Astrocyte (in vitro differentiated cells and primary cell): ENCODE measurements around the gene TYROBP. TPM values are rescaled to one million over a fixed set of nuclear protein-coding genes. Genes with fewer than 3 reads are reported as not detected.

Experiments
- DNase-seq: peaks from one replicate; pipeline ENCODE4 v3.0.0-alpha.2; 2010; ENCODE audit warnings: low read depth
- FAIRE-seq: peaks from 2 replicates; lab custom pipeline; 2011; peaks lifted over from hg19 to GRCh38; lab: Jason Lieb, UNC
- H2AFZ ChIP-seq: 2 replicates; pipeline ENCODE4 v1.6.0; 2012; ENCODE audit warnings: low read depth, low read length, inconsistent platforms
- H3K27ac ChIP-seq: 2 replicates; pipeline ENCODE4 v1.5.1; 2011; ENCODE audit warnings: low read depth, low read length, inconsistent platforms
- H3K27me3 ChIP-seq: 2 replicates; pipeline ENCODE4 v1.6.0; 2011; ENCODE audit warnings: low read length, inconsistent platforms; ENCODE audit not compliant: insufficient read depth
- H3K36me3 ChIP-seq: 2 replicates; pipeline ENCODE4 v1.5.1; 2011; ENCODE audit warnings: low read length, inconsistent platforms; ENCODE audit not compliant: insufficient read depth
- H3K4me1 ChIP-seq: 2 replicates; pipeline ENCODE4 v1.5.1; 2011; ENCODE audit warnings: low read length, inconsistent platforms; ENCODE audit not compliant: insufficient read depth
- H3K4me2 ChIP-seq: 2 replicates; pipeline ENCODE4 v1.6.0; 2012; ENCODE audit warnings: low read length, inconsistent platforms
- H3K4me3 ChIP-seq: 2 replicates; pipeline ENCODE4 v1.5.1; 2011; ENCODE audit warnings: low read depth, mild to moderate bottlenecking, low read length, inconsistent platforms; ENCODE audit not compliant: insufficient read depth
- H3K79me2 ChIP-seq: 2 replicates; pipeline ENCODE4 v1.6.0; 2012; ENCODE audit warnings: mild to moderate bottlenecking, low read length, inconsistent platforms; ENCODE audit not compliant: insufficient read depth
- H3K9ac ChIP-seq: 2 replicates; pipeline ENCODE4 v1.6.0; 2012; ENCODE audit warnings: mild to moderate bottlenecking, low read length, inconsistent platforms
- H3K9me3 ChIP-seq: 2 replicates; pipeline ENCODE4 v1.5.1; 2012; ENCODE audit warnings: low read depth, mild to moderate bottlenecking, low read length, inconsistent platforms; ENCODE audit not compliant: insufficient read depth
- H4K20me1 ChIP-seq: 2 replicates; pipeline ENCODE4 v1.6.0; 2012; ENCODE audit warnings: low read length, inconsistent platforms; ENCODE audit not compliant: insufficient read depth
- H3K27ac Mint-ChIP-seq: one replicate; pipeline ENCODE4 v1.8.0; 2021; ENCODE audit warnings: mild to moderate bottlenecking, mixed read lengths; ENCODE audit not compliant: unreplicated experiment
- H3K27me3 Mint-ChIP-seq: one replicate; pipeline ENCODE4 v1.8.0; 2021; ENCODE audit warnings: low read depth, mixed read lengths; ENCODE audit not compliant: unreplicated experiment
- H3K36me3 Mint-ChIP-seq: one replicate; pipeline ENCODE4 v1.8.0; 2021; ENCODE audit warnings: low read depth, mixed read lengths; ENCODE audit not compliant: unreplicated experiment
- H3K4me1 Mint-ChIP-seq: one replicate; pipeline ENCODE4 v1.8.0; 2021; ENCODE audit warnings: low read depth, mixed read lengths; ENCODE audit not compliant: unreplicated experiment
- H3K4me3 Mint-ChIP-seq: one replicate; pipeline ENCODE4 v1.8.0; 2021; ENCODE audit warnings: mild to moderate bottlenecking, moderate library complexity, mixed read lengths; ENCODE audit not compliant: unreplicated experiment
- H3K9me3 Mint-ChIP-seq: one replicate; pipeline ENCODE4 v1.8.0; 2021; ENCODE audit warnings: mild to moderate bottlenecking, mixed read lengths; ENCODE audit not compliant: unreplicated experiment
- EZH2 ChIP-seq: IDR thresholded peaks from 2 replicates; pipeline ENCODE4 v1.6.1; 2012; ENCODE audit warnings: mild to moderate bottlenecking, low read length, inconsistent platforms; ENCODE audit not compliant: insufficient read depth
- total RNA-seq: library from RNA; stranded (reverse); gene quantifications from 2 replicates; pipeline ENCODE4 v1.2.1, GENCODE V29; 2021
- TF ChIP-seq, protein P1 (sequence below): IDR thresholded peaks from 2 replicates; pipeline ENCODE4 v1.5.1; 2011; ENCODE audit warnings: low read depth, mild to moderate bottlenecking, inconsistent platforms, low read length, moderate library complexity; ENCODE audit not compliant: insufficient read depth

Gene TYROBP
- total RNA-seq, 1 donor from 2014 or later: not detected

DNA sequence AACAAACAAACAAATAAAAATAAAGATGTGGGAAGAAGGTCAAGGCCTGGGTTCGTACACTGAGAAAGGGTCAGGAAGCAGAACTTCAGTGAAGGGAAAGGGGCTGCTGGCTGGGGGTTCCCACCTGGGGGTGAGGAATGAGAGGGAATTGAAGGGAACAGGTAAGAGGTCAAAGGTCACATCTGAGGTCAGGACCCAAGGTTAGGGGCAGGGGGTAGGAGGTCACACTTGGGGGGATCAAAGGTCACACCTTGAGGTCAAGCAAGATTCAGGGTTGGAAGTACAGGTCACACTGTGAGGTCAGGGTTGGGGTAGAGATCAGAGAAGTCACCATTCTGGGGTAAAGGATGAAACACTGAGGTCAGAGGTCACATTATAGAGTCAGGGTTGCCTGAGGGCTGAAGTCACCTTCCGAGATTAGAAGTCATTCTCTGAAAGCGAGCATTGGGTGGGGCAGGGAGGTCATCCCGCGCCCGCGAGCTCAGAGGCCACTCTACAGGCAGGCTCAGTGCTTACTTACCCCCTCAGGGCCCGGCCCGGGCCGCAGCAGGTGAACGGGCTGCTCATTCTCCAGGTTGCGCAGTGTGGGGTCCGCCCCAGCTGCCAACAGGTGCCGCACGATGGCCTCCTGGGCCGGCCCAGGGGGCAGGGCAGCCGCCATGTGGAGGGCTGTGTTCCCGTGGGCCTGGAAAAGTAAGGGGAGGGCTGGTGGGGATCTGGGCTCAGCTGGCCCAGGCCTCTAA, 18.6 kb downstream of the TYROBP start:
- Histone ChIP-seq H3K36me3 (peaks cover 5% of the 10 kb centered on the region), H3K27ac (no peak overlapping the region), H3K4me3 (no peak overlapping the region), H3K79me2 (no peaks in the 10 kb centered on the region), H3K4me2 (no peak overlapping the region), H2AFZ (no peak overlapping the region), H3K9me3 (no peaks in the 10 kb centered on the region), H3K4me1 (no peaks in the 10 kb centered on the region), H3K9ac (no peak overlapping the region), H4K20me1 (peaks cover 5% of the 10 kb centered on the region), H3K27me3 (no peaks in the 10 kb centered on the region)
- no peaks in the 10 kb centered on the region for H3K27me3 Mint-ChIP-seq
- no peak overlapping the region for H3K27ac Mint-ChIP-seq
- H3K9me3 Mint-ChIP-seq: no peaks in the 10 kb centered on the region
- FAIRE-seq (no peak), DNase-seq (no peak)
- H3K4me1 Mint-ChIP-seq: peaks cover 2% of the 10 kb centered on the region
- TF ChIP-seq EZH2: no peak
- TF ChIP-seq, protein P1, sequence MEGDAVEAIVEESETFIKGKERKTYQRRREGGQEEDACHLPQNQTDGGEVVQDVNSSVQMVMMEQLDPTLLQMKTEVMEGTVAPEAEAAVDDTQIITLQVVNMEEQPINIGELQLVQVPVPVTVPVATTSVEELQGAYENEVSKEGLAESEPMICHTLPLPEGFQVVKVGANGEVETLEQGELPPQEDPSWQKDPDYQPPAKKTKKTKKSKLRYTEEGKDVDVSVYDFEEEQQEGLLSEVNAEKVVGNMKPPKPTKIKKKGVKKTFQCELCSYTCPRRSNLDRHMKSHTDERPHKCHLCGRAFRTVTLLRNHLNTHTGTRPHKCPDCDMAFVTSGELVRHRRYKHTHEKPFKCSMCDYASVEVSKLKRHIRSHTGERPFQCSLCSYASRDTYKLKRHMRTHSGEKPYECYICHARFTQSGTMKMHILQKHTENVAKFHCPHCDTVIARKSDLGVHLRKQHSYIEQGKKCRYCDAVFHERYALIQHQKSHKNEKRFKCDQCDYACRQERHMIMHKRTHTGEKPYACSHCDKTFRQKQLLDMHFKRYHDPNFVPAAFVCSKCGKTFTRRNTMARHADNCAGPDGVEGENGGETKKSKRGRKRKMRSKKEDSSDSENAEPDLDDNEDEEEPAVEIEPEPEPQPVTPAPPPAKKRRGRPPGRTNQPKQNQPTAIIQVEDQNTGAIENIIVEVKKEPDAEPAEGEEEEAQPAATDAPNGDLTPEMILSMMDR: no peak
- peaks cover 26% of the 10 kb centered on the region for H3K36me3 Mint-ChIP-seq
- H3K4me3 Mint-ChIP-seq: no peak overlapping the region

DNA sequence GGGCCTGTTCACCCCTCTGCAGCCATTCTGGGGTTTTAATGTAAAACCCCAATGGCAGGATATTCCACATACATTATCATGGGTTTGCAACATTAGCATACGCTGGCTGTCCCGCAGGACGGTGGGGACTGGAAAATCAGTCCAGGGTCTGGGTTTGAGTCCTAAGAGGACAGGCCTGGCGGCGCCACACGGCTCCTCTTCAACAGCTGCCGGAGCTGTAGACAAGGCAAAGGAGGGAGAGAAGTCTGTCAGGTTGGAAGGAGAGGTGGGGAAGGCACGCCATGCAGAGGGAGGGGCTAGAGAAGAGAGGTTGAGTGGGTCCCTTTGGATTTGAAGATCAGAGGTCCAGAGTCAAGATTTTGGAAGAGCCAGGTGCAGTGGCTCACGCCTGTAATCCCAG, 19.7 kb downstream of the TYROBP start:
- no peaks in the 10 kb centered on the region for H3K9me3 Mint-ChIP-seq
- no peaks in the 10 kb centered on the region for H3K27me3 Mint-ChIP-seq
- no peaks in the 10 kb centered on the region for H3K9me3 ChIP-seq
- peaks cover 26% of the 10 kb centered on the region for H3K36me3 Mint-ChIP-seq
- H3K27me3 ChIP-seq: no peaks in the 10 kb centered on the region
- no peak overlapping the region for H3K9ac ChIP-seq
- H3K27ac Mint-ChIP-seq: no peak overlapping the region
- H3K79me2 ChIP-seq: no peaks in the 10 kb centered on the region
- no peak for FAIRE-seq
- no peak overlapping the region for H3K4me3 ChIP-seq
- H3K4me3 Mint-ChIP-seq: no peak overlapping the region
- no peaks in the 10 kb centered on the region for H3K4me1 ChIP-seq
- H3K27ac ChIP-seq: no peak overlapping the region
- DNase-seq: no peak
- H4K20me1 ChIP-seq: peaks cover 5% of the 10 kb centered on the region
- peaks cover 2% of the 10 kb centered on the region for H3K4me1 Mint-ChIP-seq
- peaks cover 5% of the 10 kb centered on the region for H3K36me3 ChIP-seq
- TF ChIP-seq, protein P1: no peak
- no peak for TF ChIP-seq EZH2
- no peak overlapping the region for H3K4me2 ChIP-seq
- H2AFZ ChIP-seq: no peak overlapping the region

DNA sequence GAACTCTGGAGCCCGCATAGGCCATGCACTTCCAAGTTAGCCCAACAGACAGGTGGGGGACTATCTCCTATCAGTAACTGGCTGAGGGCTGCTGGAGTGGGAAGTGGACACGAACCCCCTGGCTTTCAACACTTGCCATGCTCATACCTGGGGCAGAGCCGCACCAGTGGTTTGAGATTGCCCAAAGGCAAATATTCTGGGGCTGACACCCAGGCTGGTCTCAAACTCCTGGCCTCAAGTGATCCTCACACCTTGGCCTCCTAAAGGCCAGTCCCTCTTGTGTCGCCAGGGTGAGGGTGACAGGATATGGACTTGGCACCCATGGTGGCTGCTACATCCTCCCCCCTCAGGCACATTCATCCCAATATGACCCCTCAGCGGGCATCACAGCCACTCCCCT, 20.9 kb downstream of the TYROBP start:
- Mint-ChIP-seq H3K4me1 (no peaks in the 10 kb centered on the region), H3K27me3 (no peaks in the 10 kb centered on the region), H3K4me3 (no peak overlapping the region), H3K27ac (no peak overlapping the region), H3K9me3 (no peaks in the 10 kb centered on the region), H3K36me3 (peaks cover 26% of the 10 kb centered on the region)
- no peak overlapping the region for H3K9ac ChIP-seq
- no peaks in the 10 kb centered on the region for H3K9me3 ChIP-seq
- TF ChIP-seq EZH2: no peak
- TF ChIP-seq, protein P1: no peak
- no peaks in the 10 kb centered on the region for H3K79me2 ChIP-seq
- no peak for DNase-seq
- H2AFZ ChIP-seq: no peak overlapping the region
- H3K4me1 ChIP-seq: no peaks in the 10 kb centered on the region
- no peak overlapping the region for H3K4me3 ChIP-seq
- no peak overlapping the region for H3K4me2 ChIP-seq
- no peak overlapping the region for H3K27ac ChIP-seq
- peaks cover 5% of the 10 kb centered on the region for H4K20me1 ChIP-seq
- no peaks in the 10 kb centered on the region for H3K27me3 ChIP-seq
- H3K36me3 ChIP-seq: peaks cover 5% of the 10 kb centered on the region
- FAIRE-seq: no peak
